Testis (tissue), 2 donors: ENCODE measurements around the gene PRR16.

ENCODE experiments used
- CTCF ChIP-seq, 3 experiments: fragments of 450-650 bp in 2 of 3; fragments of 200-600 bp in 1 of 3; sonication (generic) in 1 of 3; IDR thresholded peaks; one replicate each; pipeline ENCODE4 v1.5.1; 2016 to 2019; ENCODE audit warnings: antibody characterized with exemption in 3 of 3, mild to moderate bottlenecking in 2 of 3, moderate library complexity in 1 of 3
- POLR2A ChIP-seq: fragments of 450-650 bp; IDR thresholded peaks from one replicate; pipeline ENCODE4 v1.6.1; 2017; ENCODE audit warnings: antibody characterized with exemption, mild to moderate bottlenecking, moderate library complexity

- TF ChIP-seq CTCF (IDR thresholded peaks at IDR 0.05) = no peak
- TF ChIP-seq POLR2A = no peak
Observed at GRCh38 chr5:120735076-120735475, 271.0 kb downstream of the PRR16 start.
